Endodermal cell (in vitro differentiated cells): Measurements from ENCODE around the gene TOGARAM1. TPM values are rescaled to one million over a fixed set of nuclear protein-coding genes. Genes with fewer than 3 reads are reported as not detected.

Source experiments
- DNase-seq: peaks from one replicate; pipeline ENCODE4 v3.0.0-alpha.2; 2017
- H3K27ac ChIP-seq: 2 replicates; pipeline ENCODE4 v1.5.1; 2013; ENCODE audit warnings: mild to moderate bottlenecking, low read depth, low read length, moderate library complexity
- H3K27me3 ChIP-seq: 2 replicates; pipeline ENCODE4 v1.6.1; 2013; ENCODE audit warnings: mild to moderate bottlenecking, low read length, moderate library complexity; ENCODE audit not compliant: insufficient read depth, control insufficient read depth, poor library complexity, severe bottlenecking
- H3K36me3 ChIP-seq: 2 replicates; pipeline ENCODE4 v1.7.0; 2013; ENCODE audit warnings: mild to moderate bottlenecking, low read length, moderate library complexity; ENCODE audit not compliant: control insufficient read depth, insufficient read depth
- H3K4me1 ChIP-seq: one replicate; pipeline ENCODE4 v1.7.0; 2013; ENCODE audit warnings: low read length; ENCODE audit not compliant: control insufficient read depth, insufficient read depth
- H3K4me3 ChIP-seq: 2 replicates; pipeline ENCODE4 v1.5.1; 2013; ENCODE audit warnings: mild to moderate bottlenecking, low read length, moderate library complexity
- H3K9ac ChIP-seq: 2 replicates; pipeline ENCODE4 v1.6.1; 2013; ENCODE audit warnings: mild to moderate bottlenecking, low read length, moderate library complexity; ENCODE audit not compliant: poor library complexity, severe bottlenecking; ENCODE audit errors: extremely low read depth
- H3K9me3 ChIP-seq: 2 replicates; pipeline ENCODE4 v1.6.1; 2013; ENCODE audit warnings: mild to moderate bottlenecking, low read length, moderate library complexity; ENCODE audit not compliant: control insufficient read depth
- H3K27ac Mint-ChIP-seq: 2 replicates; pipeline ENCODE4 v1.8.0; 2020; ENCODE audit warnings: mixed read lengths
- H3K27me3 Mint-ChIP-seq: 2 replicates; pipeline ENCODE4 v1.8.0; 2021; ENCODE audit warnings: mild to moderate bottlenecking, mixed read lengths; ENCODE audit not compliant: insufficient read depth
- H3K36me3 Mint-ChIP-seq: 2 replicates; pipeline ENCODE4 v1.8.0; 2020; ENCODE audit warnings: low read depth, mixed read lengths
- H3K4me1 Mint-ChIP-seq: 2 replicates; pipeline ENCODE4 v1.8.0; 2020; ENCODE audit warnings: mixed read lengths
- H3K4me3 Mint-ChIP-seq: 2 replicates; pipeline ENCODE4 v1.8.0; 2020; ENCODE audit warnings: mild to moderate bottlenecking, moderate library complexity, mixed read lengths
- H3K9me3 Mint-ChIP-seq: 2 replicates; pipeline ENCODE4 v1.8.0; 2020; ENCODE audit warnings: mild to moderate bottlenecking, mixed read lengths
- CTCF ChIP-seq: fragments of 200-600 bp; sonication (generic); conservative IDR thresholded peaks from 2 replicates; pipeline ENCODE4 v1.5.0; 2021; ENCODE audit warnings: antibody characterized with exemption, mild to moderate bottlenecking
- WGBS, 2 experiments: methylation state at CpG; one replicate each; pipeline versions ENCODE4 v1.1.5 to v1.1.7; 2013; ENCODE audit warnings: missing lambda C conversion rate in 2 of 2, mixed read lengths in 1 of 2; ENCODE audit not compliant: insufficient coverage in 1 of 2, insufficient read length in 1 of 2; 5-methylcytosine and 5-hydroxymethylcytosine counted together
- total RNA-seq, 2 donors: library from RNA; stranded (reverse); fragmentation: NEBNext Ultra II Directional in 1 of 2; extraction: Animal tissue kit (Norgen Biotek cat#: 25700) in 1 of 2; gene quantifications; 2 replicates in 1 of 2; 3 replicates in 1 of 2; pipeline ENCODE4 v1.2.1, GENCODE V29; 2021

TOGARAM1 gene
- total RNA-seq, 2 donors from 2014 or later = 12.3 to 13.7 TPM

GRCh38 chr14:45094275-45094674, 132.3 kb downstream of the TOGARAM1 start:
- H3K9me3 Mint-ChIP-seq = no peaks in the 10 kb centered on the region
- H3K4me1 Mint-ChIP-seq = peaks cover 13% of the 10 kb centered on the region
- WGBS, 2 experiments = 96 to 100% methylated on average over 2 of the region's 2 CpGs
- no peak overlapping the region for H3K4me3 Mint-ChIP-seq
- no peak for DNase-seq
- TF ChIP-seq CTCF = no peak
- Histone ChIP-seq H3K9ac (no peak overlapping the region), H3K9me3 (no peaks in the 10 kb centered on the region), H3K27ac (no peak overlapping the region), H3K4me3 (no peak overlapping the region), H3K27me3 (no peaks in the 10 kb centered on the region), H3K4me1 (no peaks in the 10 kb centered on the region), H3K36me3 (peaks cover 50% of the 10 kb centered on the region)
- no peak overlapping the region for H3K27ac Mint-ChIP-seq
- H3K36me3 Mint-ChIP-seq = peaks cover 43% of the 10 kb centered on the region
- no peaks in the 10 kb centered on the region for H3K27me3 Mint-ChIP-seq

- TF ChIP-seq CTCF = no peak
- H3K4me1 Mint-ChIP-seq = peaks cover 5% of the 10 kb centered on the region
- DNase-seq = no peak
- no peak overlapping the region for H3K4me3 Mint-ChIP-seq
- H3K27ac Mint-ChIP-seq = no peak overlapping the region
- H3K36me3 ChIP-seq = peaks cover 51% of the 10 kb centered on the region
- H3K27me3 ChIP-seq = no peaks in the 10 kb centered on the region
- H3K9ac ChIP-seq = no peak overlapping the region
- H3K36me3 Mint-ChIP-seq = peaks cover 50% of the 10 kb centered on the region
- H3K27ac ChIP-seq = no peak overlapping the region
- H3K9me3 ChIP-seq = no peaks in the 10 kb centered on the region
- no peaks in the 10 kb centered on the region for H3K4me1 ChIP-seq
- 95 to 96% methylated on average over 4 of the region's 4 CpGs for whole genome bisulfite sequencing, 2 experiments
- H3K9me3 Mint-ChIP-seq = no peaks in the 10 kb centered on the region
- H3K27me3 Mint-ChIP-seq = no peaks in the 10 kb centered on the region
- H3K4me3 ChIP-seq = no peak overlapping the region
Observed at GRCh38 chr14:45095143-45095542, 133.2 kb downstream of the TOGARAM1 start.

DNA sequence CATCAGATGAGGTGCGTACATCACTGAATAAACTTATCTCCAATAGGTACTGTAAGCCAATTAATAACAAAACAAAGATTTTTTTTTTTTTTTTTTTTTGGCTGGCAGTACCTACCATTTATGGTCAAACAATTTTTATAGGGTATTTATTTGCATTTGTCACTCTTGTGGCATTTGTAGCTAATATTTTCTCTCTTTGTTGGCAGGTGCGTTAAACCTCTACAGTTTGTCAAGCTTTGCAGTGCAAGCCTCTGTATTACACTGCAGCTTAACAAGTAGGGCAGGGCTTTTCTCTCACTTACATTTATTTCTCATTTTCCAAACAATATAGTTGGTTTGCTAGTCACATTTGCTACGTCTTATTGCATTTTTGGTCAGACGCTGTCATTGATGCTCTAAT, 134.2 kb downstream of the TOGARAM1 start:
- Histone ChIP-seq H3K4me1 (no peaks in the 10 kb centered on the region), H3K27me3 (no peaks in the 10 kb centered on the region), H3K4me3 (no peak overlapping the region), H3K9ac (no peak overlapping the region), H3K27ac (no peak overlapping the region), H3K36me3 (peaks cover 60% of the 10 kb centered on the region), H3K9me3 (no peaks in the 10 kb centered on the region)
- H3K4me3 Mint-ChIP-seq = no peak overlapping the region
- no peaks in the 10 kb centered on the region for H3K9me3 Mint-ChIP-seq
- H3K4me1 Mint-ChIP-seq = no peaks in the 10 kb centered on the region
- no peaks in the 10 kb centered on the region for H3K27me3 Mint-ChIP-seq
- DNase-seq = no peak
- 97 to 100% methylated on average over 3 to 4 of the region's 4 CpGs for WGBS, 2 experiments
- no peak overlapping the region for H3K27ac Mint-ChIP-seq
- TF ChIP-seq CTCF = no peak
- peaks cover 59% of the 10 kb centered on the region for H3K36me3 Mint-ChIP-seq
